WTC11 (cell line): ENCODE data around the gene DIMT1. TPM values are rescaled to one million over a fixed set of nuclear protein-coding genes. Genes with fewer than 3 reads are reported as not detected.

Source experiments
- ATAC-seq: fragments of 200-7000 bp; cut with Tn5 transposase; 2 replicates; pipeline ENCODE4 v1.10.0; 2021; ENCODE audit warnings: mild to moderate bottlenecking, moderate library complexity
- CTCF ChIA-PET: fragments of 300-600 bp; sonication (Branson Sonifier 250); formaldehyde crosslinking; loops from one replicate; lab custom pipeline; 2021; ENCODE audit warnings: antibody characterized with exemption; lab: Charles Lee
- POLR2A ChIA-PET: fragments of 350-600 bp; sonication (Branson Sonifier 250); formaldehyde crosslinking; loops from one replicate; lab custom pipeline; 2021; ENCODE audit warnings: antibody characterized with exemption; lab: Charles Lee
- DNase-seq: peaks from one replicate; pipeline ENCODE4 v3.0.0; 2021; ENCODE audit warnings: low spot score
- H3K27ac Mint-ChIP-seq: 2 replicates; pipeline ENCODE4 v1.8.0; 2021; ENCODE audit warnings: mixed read lengths
- H3K27me3 Mint-ChIP-seq: 2 replicates; pipeline ENCODE4 v1.8.0; 2021; ENCODE audit warnings: low read depth, mild to moderate bottlenecking, moderate library complexity, mixed read lengths
- H3K36me3 Mint-ChIP-seq: 2 replicates; pipeline ENCODE4 v1.8.0; 2021; ENCODE audit warnings: mixed read lengths
- H3K4me1 Mint-ChIP-seq: 2 replicates; pipeline ENCODE4 v1.8.0; 2022; ENCODE audit warnings: mixed read lengths
- H3K4me3 Mint-ChIP-seq: 2 replicates; pipeline ENCODE4 v1.8.0; 2021; ENCODE audit warnings: mild to moderate bottlenecking, moderate library complexity, mixed read lengths
- H3K9me3 Mint-ChIP-seq: 2 replicates; pipeline ENCODE4 v1.8.0; 2021; ENCODE audit warnings: mixed read lengths
- ARID4B ChIP-seq: sonication (generic); formaldehyde crosslinking; IDR thresholded peaks from 2 replicates; pipeline ENCODE4 v1.8.0; 2023; ENCODE audit warnings: missing genetic modification reagents, mild to moderate bottlenecking, borderline replicate concordance
- ATF1 ChIP-seq: sonication (generic); formaldehyde crosslinking; IDR thresholded peaks from 2 replicates; pipeline ENCODE4 v1.8.1; 2023; ENCODE audit warnings: mild to moderate bottlenecking, moderate library complexity, missing genetic modification reagents
- ATF3 ChIP-seq: sonication (generic); formaldehyde crosslinking; conservative IDR thresholded peaks from 2 replicates; pipeline ENCODE4 v1.8.1; 2022; ENCODE audit warnings: mild to moderate bottlenecking, missing genetic modification reagents
- GABPB1 ChIP-seq: sonication (generic); formaldehyde crosslinking; IDR thresholded peaks from 2 replicates; pipeline ENCODE4 v1.8.1; 2023; ENCODE audit warnings: mild to moderate bottlenecking, missing genetic modification reagents
- GRHL2 ChIP-seq: fragments of 250-450 bp; sonication (Bioruptor Pico); IDR thresholded peaks from 2 replicates; pipeline ENCODE4 v1.8.0; 2022; ENCODE audit warnings: mild to moderate bottlenecking, moderate library complexity; ENCODE audit not compliant: insufficient replicate concordance, severe bottlenecking
- HMGA2 ChIP-seq: fragments of 250-450 bp; sonication (Bioruptor Pico); IDR thresholded peaks from 2 replicates; pipeline ENCODE4 v1.4.0; 2021; ENCODE audit warnings: mild to moderate bottlenecking, moderate library complexity
- JAZF1 ChIP-seq: fragments of 250-450 bp; sonication (Bioruptor Pico); IDR thresholded peaks from 2 replicates; pipeline ENCODE4 v1.9.0; 2021; ENCODE audit warnings: moderate library complexity, mild to moderate bottlenecking, inconsistent platforms
- JUN ChIP-seq: sonication (generic); formaldehyde crosslinking; IDR thresholded peaks from 2 replicates; pipeline ENCODE4 v1.8.0; 2023; ENCODE audit warnings: mild to moderate bottlenecking, missing genetic modification reagents
- KAT7 ChIP-seq: sonication (generic); formaldehyde crosslinking; IDR thresholded peaks from 2 replicates; pipeline ENCODE4 v1.8.1; 2023; ENCODE audit warnings: missing genetic modification reagents, mild to moderate bottlenecking, borderline replicate concordance
- MYBL2 ChIP-seq: sonication (generic); formaldehyde crosslinking; IDR thresholded peaks from 2 replicates; pipeline ENCODE4 v1.8.1; 2023; ENCODE audit warnings: mild to moderate bottlenecking, moderate library complexity, missing genetic modification reagents
- SMAD4 ChIP-seq: sonication (generic); formaldehyde crosslinking; IDR thresholded peaks from 2 replicates; pipeline ENCODE4 v1.8.0; 2022; ENCODE audit warnings: mild to moderate bottlenecking, missing genetic modification reagents
- TEAD4 ChIP-seq: sonication (generic); formaldehyde crosslinking; IDR thresholded peaks from 2 replicates; pipeline ENCODE4 v1.8.0; 2022; ENCODE audit warnings: mild to moderate bottlenecking, missing genetic modification reagents
- ZBTB21 ChIP-seq: sonication (generic); formaldehyde crosslinking; IDR thresholded peaks from 2 replicates; pipeline ENCODE4 v1.8.1; 2023; ENCODE audit warnings: mild to moderate bottlenecking, missing genetic modification reagents, borderline replicate concordance
- total RNA-seq: library from RNA; stranded (reverse); gene quantifications from 3 replicates; pipeline ENCODE4 v1.2.3, GENCODE V29; 2021
- TF ChIP-seq, protein P1 (sequence below): fragments of 250-450 bp; sonication (Bioruptor Pico); IDR thresholded peaks from 2 replicates; pipeline ENCODE4 v2.1.2; 2022; ENCODE audit warnings: mild to moderate bottlenecking, moderate library complexity
- TF ChIP-seq, protein P2 (sequence below): fragments of 250-450 bp; sonication (Bioruptor Pico); IDR thresholded peaks from 2 replicates; pipeline ENCODE4 v1.9.0; 2021; ENCODE audit warnings: mild to moderate bottlenecking, borderline replicate concordance
- TF ChIP-seq, protein P3 (sequence below): sonication (generic); formaldehyde crosslinking; IDR thresholded peaks from 2 replicates; pipeline ENCODE4 v1.8.0; 2022; ENCODE audit warnings: mild to moderate bottlenecking, missing genetic modification reagents
- TF ChIP-seq, protein P4 (sequence below): fragments of 250-450 bp; sonication (Bioruptor Pico); IDR thresholded peaks from 2 replicates; pipeline ENCODE4 v1.9.0; 2021; ENCODE audit warnings: mild to moderate bottlenecking
- TF ChIP-seq, protein P5 (sequence below): sonication (generic); formaldehyde crosslinking; IDR thresholded peaks from 2 replicates; pipeline ENCODE4 v1.8.1; 2023; ENCODE audit warnings: mild to moderate bottlenecking, moderate library complexity, missing genetic modification reagents
- TF ChIP-seq, protein P6 (sequence below): sonication (generic); formaldehyde crosslinking; IDR thresholded peaks from 2 replicates; pipeline ENCODE4 v1.8.1; 2022; ENCODE audit warnings: missing genetic modification reagents, borderline replicate concordance

DIMT1 gene
- total RNA-seq, 1 experiment from 2014 or later: 33.9 TPM

GRCh38 chr5:62412549-62413329 lies 9.0 kb upstream of the DIMT1 start, which contains the start of gene IPO11:
IPO11 (plus strand) TSS chr5:62412763; CDS start chr5:62437280, 24,517 bp downstream.
- H3K36me3 Mint-ChIP-seq: no peaks in the 10 kb centered on the region
- H3K4me3 Mint-ChIP-seq: peak within 1 kb of the TSS; percentile 88
- peaks cover 4% of the 10 kb centered on the region for H3K27me3 Mint-ChIP-seq
- H3K27ac Mint-ChIP-seq: peak within 1 kb of the TSS; percentile 91
- no peaks in the 10 kb centered on the region for H3K9me3 Mint-ChIP-seq
- DNase-seq (peak; percentile 99), ATAC-seq (peak; percentile 99)
- POLR2A ChIA-PET: interaction anchor here (1.2 to 1.9 kb wide), 2 partner anchors 9 kb away, joined by 3 to 30 read pairs; partner anchors contain the start of gene DIMT1
- CTCF ChIA-PET: interaction anchor here (1.7 to 2.7 kb wide), 3 partner anchors 9 to 368 kb away, joined by 4 to 11 read pairs (median 10); partner anchors contain the start of gene DIMT1
- peaks cover 7% of the 10 kb centered on the region for H3K4me1 Mint-ChIP-seq
- TF ChIP-seq ATF1 (CRISPR knock-in tag): no peak
- TF ChIP-seq, protein P1, sequence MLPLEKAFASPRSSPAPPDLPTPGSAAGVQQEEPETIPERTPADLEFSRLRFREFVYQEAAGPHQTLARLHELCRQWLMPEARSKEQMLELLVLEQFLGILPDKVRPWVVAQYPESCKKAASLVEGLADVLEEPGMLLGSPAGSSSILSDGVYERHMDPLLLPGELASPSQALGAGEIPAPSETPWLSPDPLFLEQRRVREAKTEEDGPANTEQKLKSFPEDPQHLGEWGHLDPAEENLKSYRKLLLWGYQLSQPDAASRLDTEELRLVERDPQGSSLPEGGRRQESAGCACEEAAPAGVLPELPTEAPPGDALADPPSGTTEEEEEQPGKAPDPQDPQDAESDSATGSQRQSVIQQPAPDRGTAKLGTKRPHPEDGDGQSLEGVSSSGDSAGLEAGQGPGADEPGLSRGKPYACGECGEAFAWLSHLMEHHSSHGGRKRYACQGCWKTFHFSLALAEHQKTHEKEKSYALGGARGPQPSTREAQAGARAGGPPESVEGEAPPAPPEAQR: no peak
- no peak for TF ChIP-seq HMGA2 (CRISPR knock-in tag)
- TF ChIP-seq, protein P2, sequence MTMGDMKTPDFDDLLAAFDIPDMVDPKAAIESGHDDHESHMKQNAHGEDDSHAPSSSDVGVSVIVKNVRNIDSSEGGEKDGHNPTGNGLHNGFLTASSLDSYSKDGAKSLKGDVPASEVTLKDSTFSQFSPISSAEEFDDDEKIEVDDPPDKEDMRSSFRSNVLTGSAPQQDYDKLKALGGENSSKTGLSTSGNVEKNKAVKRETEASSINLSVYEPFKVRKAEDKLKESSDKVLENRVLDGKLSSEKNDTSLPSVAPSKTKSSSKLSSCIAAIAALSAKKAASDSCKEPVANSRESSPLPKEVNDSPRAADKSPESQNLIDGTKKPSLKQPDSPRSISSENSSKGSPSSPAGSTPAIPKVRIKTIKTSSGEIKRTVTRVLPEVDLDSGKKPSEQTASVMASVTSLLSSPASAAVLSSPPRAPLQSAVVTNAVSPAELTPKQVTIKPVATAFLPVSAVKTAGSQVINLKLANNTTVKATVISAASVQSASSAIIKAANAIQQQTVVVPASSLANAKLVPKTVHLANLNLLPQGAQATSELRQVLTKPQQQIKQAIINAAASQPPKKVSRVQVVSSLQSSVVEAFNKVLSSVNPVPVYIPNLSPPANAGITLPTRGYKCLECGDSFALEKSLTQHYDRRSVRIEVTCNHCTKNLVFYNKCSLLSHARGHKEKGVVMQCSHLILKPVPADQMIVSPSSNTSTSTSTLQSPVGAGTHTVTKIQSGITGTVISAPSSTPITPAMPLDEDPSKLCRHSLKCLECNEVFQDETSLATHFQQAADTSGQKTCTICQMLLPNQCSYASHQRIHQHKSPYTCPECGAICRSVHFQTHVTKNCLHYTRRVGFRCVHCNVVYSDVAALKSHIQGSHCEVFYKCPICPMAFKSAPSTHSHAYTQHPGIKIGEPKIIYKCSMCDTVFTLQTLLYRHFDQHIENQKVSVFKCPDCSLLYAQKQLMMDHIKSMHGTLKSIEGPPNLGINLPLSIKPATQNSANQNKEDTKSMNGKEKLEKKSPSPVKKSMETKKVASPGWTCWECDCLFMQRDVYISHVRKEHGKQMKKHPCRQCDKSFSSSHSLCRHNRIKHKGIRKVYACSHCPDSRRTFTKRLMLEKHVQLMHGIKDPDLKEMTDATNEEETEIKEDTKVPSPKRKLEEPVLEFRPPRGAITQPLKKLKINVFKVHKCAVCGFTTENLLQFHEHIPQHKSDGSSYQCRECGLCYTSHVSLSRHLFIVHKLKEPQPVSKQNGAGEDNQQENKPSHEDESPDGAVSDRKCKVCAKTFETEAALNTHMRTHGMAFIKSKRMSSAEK (CRISPR knock-in tag): no peak
- TF ChIP-seq, protein P3, sequence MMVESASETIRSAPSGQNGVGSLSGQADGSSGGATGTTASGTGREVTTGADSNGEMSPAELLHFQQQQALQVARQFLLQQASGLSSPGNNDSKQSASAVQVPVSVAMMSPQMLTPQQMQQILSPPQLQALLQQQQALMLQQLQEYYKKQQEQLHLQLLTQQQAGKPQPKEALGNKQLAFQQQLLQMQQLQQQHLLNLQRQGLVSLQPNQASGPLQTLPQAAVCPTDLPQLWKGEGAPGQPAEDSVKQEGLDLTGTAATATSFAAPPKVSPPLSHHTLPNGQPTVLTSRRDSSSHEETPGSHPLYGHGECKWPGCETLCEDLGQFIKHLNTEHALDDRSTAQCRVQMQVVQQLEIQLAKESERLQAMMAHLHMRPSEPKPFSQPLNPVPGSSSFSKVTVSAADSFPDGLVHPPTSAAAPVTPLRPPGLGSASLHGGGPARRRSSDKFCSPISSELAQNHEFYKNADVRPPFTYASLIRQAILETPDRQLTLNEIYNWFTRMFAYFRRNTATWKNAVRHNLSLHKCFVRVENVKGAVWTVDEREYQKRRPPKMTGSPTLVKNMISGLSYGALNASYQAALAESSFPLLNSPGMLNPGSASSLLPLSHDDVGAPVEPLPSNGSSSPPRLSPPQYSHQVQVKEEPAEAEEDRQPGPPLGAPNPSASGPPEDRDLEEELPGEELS (CRISPR knock-in tag): 0 out of 2 replicates have a peak, but pooled peaks have one; percentile 16
- TF ChIP-seq MYBL2 (CRISPR knock-in tag): peak; percentile 87; the same call in 1 of the 2 replicates
- peak; percentile 68 for TF ChIP-seq GABPB1 (CRISPR knock-in tag)
- TF ChIP-seq JUN (CRISPR knock-in tag): no peak
- no peak for TF ChIP-seq ZBTB21 (CRISPR knock-in tag)
- TF ChIP-seq TEAD4 (CRISPR knock-in tag): no peak
- TF ChIP-seq, protein P4, sequence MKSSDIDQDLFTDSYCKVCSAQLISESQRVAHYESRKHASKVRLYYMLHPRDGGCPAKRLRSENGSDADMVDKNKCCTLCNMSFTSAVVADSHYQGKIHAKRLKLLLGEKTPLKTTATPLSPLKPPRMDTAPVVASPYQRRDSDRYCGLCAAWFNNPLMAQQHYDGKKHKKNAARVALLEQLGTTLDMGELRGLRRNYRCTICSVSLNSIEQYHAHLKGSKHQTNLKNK (CRISPR knock-in tag): no peak
- TF ChIP-seq SMAD4 (CRISPR knock-in tag): no peak
- TF ChIP-seq, protein P5, sequence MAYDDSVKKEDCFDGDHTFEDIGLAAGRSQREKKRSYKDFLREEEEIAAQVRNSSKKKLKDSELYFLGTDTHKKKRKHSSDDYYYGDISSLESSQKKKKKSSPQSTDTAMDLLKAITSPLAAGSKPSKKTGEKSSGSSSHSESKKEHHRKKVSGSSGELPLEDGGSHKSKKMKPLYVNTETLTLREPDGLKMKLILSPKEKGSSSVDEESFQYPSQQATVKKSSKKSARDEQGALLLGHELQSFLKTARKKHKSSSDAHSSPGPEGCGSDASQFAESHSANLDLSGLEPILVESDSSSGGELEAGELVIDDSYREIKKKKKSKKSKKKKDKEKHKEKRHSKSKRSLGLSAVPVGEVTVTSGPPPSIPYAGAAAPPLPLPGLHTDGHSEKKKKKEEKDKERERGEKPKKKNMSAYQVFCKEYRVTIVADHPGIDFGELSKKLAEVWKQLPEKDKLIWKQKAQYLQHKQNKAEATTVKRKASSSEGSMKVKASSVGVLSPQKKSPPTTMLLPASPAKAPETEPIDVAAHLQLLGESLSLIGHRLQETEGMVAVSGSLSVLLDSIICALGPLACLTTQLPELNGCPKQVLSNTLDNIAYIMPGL (CRISPR knock-in tag): no peak
- TF ChIP-seq ARID4B (CRISPR knock-in tag): peak; percentile 63; the same call in 1 of the 2 replicates
- no peak for TF ChIP-seq ATF3 (CRISPR knock-in tag)
- TF ChIP-seq JAZF1 (CRISPR knock-in tag): no peak
- no peak for TF ChIP-seq GRHL2 (CRISPR knock-in tag)
- peak; percentile 97 for TF ChIP-seq KAT7 (CRISPR knock-in tag)
- TF ChIP-seq, protein P6, sequence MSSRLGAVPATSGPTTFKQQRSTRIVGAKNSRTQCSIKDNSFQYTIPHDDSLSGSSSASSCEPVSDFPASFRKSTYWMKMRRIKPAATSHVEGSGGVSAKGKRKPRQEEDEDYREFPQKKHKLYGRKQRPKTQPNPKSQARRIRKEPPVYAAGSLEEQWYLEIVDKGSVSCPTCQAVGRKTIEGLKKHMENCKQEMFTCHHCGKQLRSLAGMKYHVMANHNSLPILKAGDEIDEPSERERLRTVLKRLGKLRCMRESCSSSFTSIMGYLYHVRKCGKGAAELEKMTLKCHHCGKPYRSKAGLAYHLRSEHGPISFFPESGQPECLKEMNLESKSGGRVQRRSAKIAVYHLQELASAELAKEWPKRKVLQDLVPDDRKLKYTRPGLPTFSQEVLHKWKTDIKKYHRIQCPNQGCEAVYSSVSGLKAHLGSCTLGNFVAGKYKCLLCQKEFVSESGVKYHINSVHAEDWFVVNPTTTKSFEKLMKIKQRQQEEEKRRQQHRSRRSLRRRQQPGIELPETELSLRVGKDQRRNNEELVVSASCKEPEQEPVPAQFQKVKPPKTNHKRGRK (CRISPR knock-in tag): no peak
